Stimulated activated CD4-positive, alpha-beta T cell treated with anti-CD3 and anti-CD28 coated beads, Interleukin-12 subunit alpha, Interleukin-12 subunit beta, amount 100 ng/mL, for 24 hours (primary cell): ENCODE results near the gene NCAPD2.
A peak's percentile ranks its signal among the peaks of the same experiment; 100 is the strongest.
"Not testable (repeated sequence)": the region's sequence is repeated elsewhere in the genome, so short reads cannot be mapped to it uniquely, and the experiment has no call there.

Source experiments
- DNase-seq, 2 experiments: peaks; one replicate each; pipeline ENCODE4 v3.0.0-alpha.2; 2020; ENCODE audit warnings: low read depth in 2 of 2

The NCAPD2 gene

GRCh38 chr12:6550294-6551062 lies 56.6 kb downstream of the NCAPD2 start:
- no peak for DNase-seq

GRCh38 chr12:6551063-6551461 lies 57.2 kb downstream of the NCAPD2 start:
- no peak for DNase-seq

- no peak for DNase-seq
Observed at GRCh38 chr12:6551496-6552139, 57.7 kb downstream of the NCAPD2 start.

DNA sequence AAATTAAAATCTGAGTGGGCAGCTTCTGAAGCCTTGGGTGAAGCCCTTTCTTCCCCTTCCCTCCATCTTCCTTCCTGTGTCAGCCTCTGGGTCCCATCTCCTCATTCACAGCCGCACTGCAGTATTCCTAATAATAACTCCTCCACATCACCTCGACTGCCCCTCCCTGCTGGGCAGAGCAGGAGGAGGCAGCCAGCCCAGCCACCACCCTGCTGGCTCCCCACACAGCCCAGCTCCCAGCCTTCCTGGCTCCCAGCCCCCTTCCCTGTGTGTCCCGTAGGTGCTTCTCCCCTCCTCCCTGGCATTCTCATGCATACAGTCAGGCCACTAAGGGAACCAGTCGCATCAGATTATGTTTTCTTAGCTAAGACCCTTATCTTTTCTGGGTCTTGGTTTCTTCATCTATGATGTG lies 58.2 kb downstream of the NCAPD2 start:
- DNase-seq = no peak

DNA sequence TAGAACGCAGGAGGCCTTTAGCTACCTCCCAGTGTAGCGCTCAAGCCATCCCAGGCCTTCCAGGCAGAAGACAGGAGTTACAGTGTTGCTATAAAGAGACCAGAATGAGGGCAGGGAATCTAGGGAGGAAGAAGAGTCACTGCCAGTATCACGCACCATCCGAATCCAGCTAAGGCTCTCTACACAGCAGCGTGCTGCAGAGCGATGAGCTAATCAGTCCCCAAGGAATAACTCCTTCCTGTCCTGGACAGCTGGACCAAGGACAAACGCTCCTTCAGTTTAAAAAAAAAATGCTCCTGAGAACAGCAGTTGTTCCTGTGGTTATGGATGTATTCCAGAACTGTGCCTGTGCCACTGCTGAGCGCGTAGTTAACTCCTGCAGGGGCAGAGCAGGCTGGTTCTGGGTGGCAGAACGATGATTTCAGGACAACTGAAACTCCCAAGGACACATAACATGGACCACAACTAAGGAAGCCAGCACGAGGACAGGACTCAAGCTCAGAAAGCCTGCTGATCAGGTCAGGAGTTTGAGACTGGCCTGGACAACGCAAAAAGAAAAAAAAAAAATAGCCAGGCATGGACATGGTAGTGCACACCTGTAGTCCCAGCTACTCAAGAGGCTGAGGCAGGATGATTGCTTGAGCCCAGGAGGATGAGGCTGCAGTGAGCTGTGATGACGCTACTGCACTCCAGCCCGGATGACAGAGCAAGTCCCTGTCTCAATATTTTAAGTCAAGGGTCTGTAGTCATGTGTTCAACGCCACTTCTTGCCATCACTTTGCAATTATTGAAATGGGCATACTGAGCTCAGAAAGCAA lies 59.4 kb downstream of the NCAPD2 start:
- DNase-seq = no peak

- DNase-seq = peak in 1 of 2 experiments; percentile 78
Observed at GRCh38 chr12:6554168-6555017, 60.5 kb downstream of the NCAPD2 start.

- DNase-seq = no peak
Observed at GRCh38 chr12:6555018-6555691, 61.3 kb downstream of the NCAPD2 start.

- not testable (repeated sequence) for DNase-seq
Observed at GRCh38 chr12:6556496-6556817, 62.6 kb downstream of the NCAPD2 start.

DNA sequence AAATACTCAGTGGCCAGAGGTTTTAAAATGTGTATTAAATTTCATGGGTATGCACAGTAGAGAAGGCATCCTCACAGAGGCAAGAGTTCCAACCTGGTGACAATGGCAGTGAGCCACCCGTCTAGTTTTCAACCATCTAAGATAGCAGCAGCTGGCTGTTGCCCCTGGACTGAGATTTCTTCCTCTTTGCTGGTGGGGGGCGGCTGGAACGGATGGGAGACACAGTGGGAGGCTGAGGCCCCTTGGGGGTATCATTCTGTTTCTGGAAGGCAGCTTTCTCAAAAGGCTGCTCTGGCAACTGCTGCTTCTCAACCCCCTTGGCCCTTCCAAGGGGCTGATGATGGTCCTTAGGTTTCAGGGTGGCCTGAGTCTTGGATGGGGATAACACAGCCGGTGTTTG lies 63.0 kb downstream of the NCAPD2 start:
- DNase-seq = no peak

GRCh38 chr12:6558014-6558760 lies 64.3 kb downstream of the NCAPD2 start:
- not testable (repeated sequence) for DNase-seq

DNA sequence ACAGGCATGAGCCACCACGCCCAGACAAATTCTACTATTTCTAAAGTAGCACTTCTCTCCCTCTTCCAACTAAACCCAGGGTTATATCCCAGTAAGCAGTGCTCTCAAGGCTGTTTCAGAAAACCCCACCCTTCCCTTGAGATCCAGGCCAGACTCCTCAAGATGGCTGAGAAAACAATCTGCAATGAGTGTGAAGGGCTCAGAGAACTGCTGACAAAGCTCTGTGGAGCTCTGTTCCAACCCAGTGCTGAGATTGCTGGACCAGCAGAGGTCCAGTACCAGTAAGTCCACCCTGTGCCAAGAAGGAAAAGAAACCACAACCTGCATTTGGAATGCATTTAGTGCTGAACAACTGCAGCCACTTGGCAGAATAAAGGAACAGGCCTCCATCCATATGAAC lies 65.6 kb downstream of the NCAPD2 start:
- DNase-seq = no peak

DNA sequence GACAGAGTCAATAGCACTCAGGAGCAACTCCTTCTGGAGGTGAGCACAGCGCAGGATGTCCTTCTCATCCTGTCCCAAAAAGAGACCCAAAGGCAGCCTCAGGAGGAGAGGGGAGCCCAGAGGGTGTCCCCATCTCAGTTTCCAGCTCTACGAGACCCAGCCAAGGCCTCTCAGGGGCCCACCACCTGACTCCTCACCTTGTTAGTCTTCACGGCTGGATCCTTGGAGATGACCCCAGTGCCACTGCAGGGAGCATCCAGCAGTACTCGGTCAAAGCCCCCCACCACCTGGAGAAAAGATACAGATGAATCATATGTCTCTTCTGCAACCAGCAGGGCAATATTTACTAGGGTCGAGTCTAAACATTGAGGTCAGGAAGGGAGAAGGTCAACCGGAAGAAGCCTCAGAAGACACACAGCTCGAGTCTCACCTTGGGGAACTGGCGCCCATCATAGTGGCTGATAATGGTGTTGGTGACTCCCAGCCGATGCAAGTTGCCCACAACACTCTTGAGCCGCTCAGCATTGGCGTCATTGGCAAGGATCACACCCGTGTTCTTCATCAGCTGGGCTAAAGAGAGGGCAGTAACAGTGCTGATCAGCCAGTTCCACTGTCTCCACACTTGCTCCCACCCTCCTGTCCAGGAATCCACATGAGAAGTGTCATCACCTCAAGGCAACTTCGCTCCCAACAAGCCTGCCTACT lies 66.8 kb downstream of the NCAPD2 start:
- no peak for DNase-seq

DNA sequence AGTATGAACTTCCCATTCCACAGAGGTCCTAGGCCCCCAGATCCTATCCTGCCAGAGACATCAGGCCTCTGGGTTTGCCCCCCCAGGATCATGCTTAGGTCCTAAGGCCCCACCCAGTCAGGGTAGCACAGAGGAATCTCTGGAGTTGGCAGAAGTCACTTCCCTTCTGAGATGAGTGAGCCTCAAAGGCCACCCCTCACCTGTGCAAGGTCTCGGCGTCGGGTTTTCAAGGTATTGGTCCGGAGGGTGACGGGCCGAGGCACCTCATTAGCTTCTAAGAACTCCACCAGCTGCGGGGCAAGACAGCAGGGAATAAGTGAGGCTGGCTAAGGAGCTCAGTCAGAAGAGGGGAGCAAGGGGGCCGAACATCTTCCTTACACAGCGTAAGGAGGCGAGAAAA lies 69.0 kb downstream of the NCAPD2 start:
- no peak for DNase-seq

DNA sequence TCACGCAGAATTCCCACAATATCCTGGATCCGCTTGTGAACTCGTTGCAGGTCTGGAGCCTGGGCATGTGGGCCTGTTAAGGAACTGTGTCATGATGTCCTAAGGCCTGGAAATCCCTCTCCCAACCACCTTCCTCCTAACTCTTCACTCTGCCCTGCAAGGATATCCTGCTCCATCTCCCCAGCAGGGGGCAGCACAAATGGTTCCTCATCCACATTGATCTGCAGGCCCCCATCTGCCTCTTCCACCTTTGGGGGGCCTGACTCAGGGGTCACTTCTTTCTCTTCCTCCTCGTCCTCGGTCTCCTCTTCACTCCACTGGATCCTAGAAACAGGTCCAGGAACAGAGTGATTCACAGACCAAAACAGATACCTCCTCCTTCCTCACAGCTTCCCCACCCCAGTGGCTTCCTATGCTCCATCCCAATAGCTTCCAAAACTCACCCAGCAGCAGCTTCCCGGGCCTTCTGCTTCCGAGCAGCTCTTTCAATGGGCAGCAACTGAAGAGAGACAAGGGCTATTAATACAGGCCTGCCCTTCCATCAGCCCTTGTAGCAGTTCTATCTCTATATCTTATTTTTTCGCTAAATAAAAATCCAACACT lies 69.6 kb downstream of the NCAPD2 start:
- DNase-seq = peak in 1 of 2 experiments; percentile 70

DNA sequence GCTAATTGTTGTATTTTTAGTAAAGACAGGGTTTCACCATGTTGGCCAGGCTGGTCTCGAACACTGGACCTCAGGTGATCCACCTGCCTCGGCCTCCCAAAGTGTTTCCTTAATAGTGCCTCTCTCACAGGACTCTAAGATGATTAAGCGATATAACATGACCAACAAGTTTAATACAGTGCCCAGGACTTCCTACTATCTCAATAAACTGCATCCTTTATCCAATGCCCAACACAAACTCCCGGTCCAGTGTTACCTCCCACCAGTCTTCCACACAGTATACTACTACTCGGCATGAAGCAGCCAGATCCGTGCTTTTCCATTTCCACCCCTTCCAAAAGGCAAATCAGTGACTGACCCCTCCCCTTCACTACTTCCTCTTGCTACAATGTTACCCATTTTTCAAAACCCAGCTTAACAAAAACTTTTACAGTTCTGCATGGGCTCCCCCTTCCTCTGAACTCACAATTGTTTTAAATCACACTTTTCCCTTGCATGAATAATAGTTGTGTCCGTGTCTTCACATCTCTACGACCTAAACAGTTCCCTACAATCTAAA lies 73.3 kb downstream of the NCAPD2 start:
- DNase-seq = no peak

GRCh38 chr12:6569312-6569711 lies 75.4 kb downstream of the NCAPD2 start:
- DNase-seq = no peak

DNA sequence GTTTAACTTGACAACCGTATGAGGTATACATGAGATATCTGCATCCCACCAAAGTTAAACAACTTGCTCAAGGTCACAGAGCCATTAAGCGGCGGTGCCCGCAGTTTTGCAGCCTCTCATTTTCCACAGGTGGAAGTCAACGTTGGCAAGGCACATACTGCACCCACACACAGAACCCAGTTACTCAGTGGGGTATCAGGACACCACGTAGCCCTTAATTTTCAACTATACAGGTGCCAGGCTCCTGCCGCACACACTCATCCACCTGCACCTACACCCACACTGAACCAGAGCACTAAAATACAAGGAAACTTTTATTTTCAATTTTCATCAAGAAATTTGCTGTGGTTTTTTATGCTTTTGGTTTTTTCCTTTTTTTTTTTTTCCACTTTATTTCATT lies 75.9 kb downstream of the NCAPD2 start:
- DNase-seq = no peak

DNA sequence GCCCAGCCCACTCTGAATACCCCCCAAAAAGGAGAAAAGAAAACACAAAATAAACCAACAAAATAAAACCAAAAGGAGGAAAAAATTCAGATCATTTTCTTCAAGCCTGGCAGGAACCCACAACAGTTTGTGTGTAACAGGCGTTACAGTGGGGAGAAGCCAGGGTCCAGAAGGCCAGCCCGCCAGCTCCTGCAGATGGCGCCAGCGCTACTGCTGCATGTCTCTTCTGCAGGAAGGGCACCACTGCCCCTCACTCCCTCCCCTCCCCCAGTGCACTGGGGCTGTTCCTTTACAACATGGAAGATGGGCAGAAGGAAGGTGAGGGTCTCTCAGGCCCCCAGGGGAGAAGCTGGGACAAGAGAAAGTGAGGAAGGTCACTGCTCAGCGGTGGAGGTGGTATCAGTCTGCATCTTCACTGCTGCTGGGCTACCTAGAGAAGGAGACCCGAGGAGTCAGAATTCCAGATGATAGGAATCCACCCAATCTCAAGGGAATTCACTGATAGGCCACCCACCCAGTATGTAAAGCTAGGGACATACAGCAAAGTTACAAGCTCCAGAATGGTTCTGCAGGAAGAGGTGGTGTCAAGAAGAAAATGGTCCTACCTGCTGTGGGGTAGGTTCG lies 76.5 kb downstream of the NCAPD2 start:
- DNase-seq = no peak

- DNase-seq = no peak
Observed at GRCh38 chr12:6573001-6573400, 79.1 kb downstream of the NCAPD2 start.
